Ishikawa (cell line): Measurements from ENCODE around the gene FAM131C.

Experiments
- CEBPB ChIP-seq: IDR thresholded peaks from 2 replicates; pipeline ENCODE4 v1.6.1; 2012
- EGR1 ChIP-seq: IDR thresholded peaks from 2 replicates; pipeline ENCODE4 v1.6.1; 2012
- EP300 ChIP-seq: IDR thresholded peaks from 2 replicates; pipeline ENCODE4 v1.6.1; 2012; ENCODE audit warnings: borderline replicate concordance
- NFIC ChIP-seq: IDR thresholded peaks from 2 replicates; pipeline ENCODE4 v1.6.1; 2012
- RAD21 ChIP-seq: IDR thresholded peaks from 2 replicates; pipeline ENCODE4 v1.6.1; 2012; ENCODE audit warnings: low read depth
- TAF1 ChIP-seq: IDR thresholded peaks from 2 replicates; pipeline ENCODE4 v1.6.1; 2012; ENCODE audit warnings: low read depth, mild to moderate bottlenecking
- YY1 ChIP-seq: IDR thresholded peaks from 2 replicates; pipeline ENCODE4 v1.6.1; 2012; ENCODE audit warnings: low read depth
- TF ChIP-seq, protein P1 (sequence below): IDR thresholded peaks from 2 replicates; pipeline ENCODE4 v1.6.1; 2012; ENCODE audit warnings: low read depth, mild to moderate bottlenecking
- TF ChIP-seq, protein P2 (sequence below): IDR thresholded peaks from 2 replicates; pipeline ENCODE4 v1.6.1; 2012
- TF ChIP-seq, protein P3 (sequence below): IDR thresholded peaks from 2 replicates; pipeline ENCODE4 v1.6.1; 2012

DNA sequence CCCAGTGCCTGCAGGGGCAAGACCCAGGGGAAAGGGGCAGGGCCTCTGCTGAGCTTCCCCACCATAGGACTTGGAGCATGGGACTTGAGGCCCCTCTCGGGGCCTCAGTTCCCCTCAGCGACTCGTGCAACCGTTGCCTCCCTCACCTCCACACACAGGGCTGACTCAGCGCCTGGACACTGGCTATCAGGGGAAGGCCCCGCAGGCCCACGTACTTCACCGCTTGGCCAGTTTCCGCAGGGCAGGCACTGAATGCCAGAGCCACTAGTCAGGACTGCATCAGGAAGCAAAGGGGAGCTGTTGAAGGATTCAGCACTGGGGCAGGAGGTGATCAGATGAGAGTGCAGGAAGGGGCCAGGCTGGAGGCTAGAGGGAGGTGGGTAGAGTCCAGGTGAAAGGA, 15.5 kb upstream of the FAM131C start:
- TF ChIP-seq EP300 (no peak), NFIC (no peak), YY1 (no peak), CEBPB (no peak), RAD21 (no peak), EGR1 (no peak), TAF1 (no peak)
- TF ChIP-seq, protein P1, sequence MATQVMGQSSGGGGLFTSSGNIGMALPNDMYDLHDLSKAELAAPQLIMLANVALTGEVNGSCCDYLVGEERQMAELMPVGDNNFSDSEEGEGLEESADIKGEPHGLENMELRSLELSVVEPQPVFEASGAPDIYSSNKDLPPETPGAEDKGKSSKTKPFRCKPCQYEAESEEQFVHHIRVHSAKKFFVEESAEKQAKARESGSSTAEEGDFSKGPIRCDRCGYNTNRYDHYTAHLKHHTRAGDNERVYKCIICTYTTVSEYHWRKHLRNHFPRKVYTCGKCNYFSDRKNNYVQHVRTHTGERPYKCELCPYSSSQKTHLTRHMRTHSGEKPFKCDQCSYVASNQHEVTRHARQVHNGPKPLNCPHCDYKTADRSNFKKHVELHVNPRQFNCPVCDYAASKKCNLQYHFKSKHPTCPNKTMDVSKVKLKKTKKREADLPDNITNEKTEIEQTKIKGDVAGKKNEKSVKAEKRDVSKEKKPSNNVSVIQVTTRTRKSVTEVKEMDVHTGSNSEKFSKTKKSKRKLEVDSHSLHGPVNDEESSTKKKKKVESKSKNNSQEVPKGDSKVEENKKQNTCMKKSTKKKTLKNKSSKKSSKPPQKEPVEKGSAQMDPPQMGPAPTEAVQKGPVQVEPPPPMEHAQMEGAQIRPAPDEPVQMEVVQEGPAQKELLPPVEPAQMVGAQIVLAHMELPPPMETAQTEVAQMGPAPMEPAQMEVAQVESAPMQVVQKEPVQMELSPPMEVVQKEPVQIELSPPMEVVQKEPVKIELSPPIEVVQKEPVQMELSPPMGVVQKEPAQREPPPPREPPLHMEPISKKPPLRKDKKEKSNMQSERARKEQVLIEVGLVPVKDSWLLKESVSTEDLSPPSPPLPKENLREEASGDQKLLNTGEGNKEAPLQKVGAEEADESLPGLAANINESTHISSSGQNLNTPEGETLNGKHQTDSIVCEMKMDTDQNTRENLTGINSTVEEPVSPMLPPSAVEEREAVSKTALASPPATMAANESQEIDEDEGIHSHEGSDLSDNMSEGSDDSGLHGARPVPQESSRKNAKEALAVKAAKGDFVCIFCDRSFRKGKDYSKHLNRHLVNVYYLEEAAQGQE: no peak
- TF ChIP-seq, protein P2, sequence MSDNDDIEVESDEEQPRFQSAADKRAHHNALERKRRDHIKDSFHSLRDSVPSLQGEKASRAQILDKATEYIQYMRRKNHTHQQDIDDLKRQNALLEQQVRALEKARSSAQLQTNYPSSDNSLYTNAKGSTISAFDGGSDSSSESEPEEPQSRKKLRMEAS: no peak
- TF ChIP-seq, protein P3, sequence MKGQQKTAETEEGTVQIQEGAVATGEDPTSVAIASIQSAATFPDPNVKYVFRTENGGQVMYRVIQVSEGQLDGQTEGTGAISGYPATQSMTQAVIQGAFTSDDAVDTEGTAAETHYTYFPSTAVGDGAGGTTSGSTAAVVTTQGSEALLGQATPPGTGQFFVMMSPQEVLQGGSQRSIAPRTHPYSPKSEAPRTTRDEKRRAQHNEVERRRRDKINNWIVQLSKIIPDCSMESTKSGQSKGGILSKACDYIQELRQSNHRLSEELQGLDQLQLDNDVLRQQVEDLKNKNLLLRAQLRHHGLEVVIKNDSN: no peak
